CD4-positive, alpha-beta T cell treated with Interferon gamma for 1 hour (primary cell): ENCODE data around the gene ZP3.
A peak's percentile ranks its signal among the peaks of the same experiment; 100 is the strongest.
"Not testable (repeated sequence)": the region's sequence is repeated elsewhere in the genome, so short reads cannot be mapped to it uniquely, and the experiment has no call there.

ENCODE experiments used
- DNase-seq: peaks from one replicate; pipeline ENCODE4 v3.0.0-alpha.2; 2020

ZP3 gene

DNA sequence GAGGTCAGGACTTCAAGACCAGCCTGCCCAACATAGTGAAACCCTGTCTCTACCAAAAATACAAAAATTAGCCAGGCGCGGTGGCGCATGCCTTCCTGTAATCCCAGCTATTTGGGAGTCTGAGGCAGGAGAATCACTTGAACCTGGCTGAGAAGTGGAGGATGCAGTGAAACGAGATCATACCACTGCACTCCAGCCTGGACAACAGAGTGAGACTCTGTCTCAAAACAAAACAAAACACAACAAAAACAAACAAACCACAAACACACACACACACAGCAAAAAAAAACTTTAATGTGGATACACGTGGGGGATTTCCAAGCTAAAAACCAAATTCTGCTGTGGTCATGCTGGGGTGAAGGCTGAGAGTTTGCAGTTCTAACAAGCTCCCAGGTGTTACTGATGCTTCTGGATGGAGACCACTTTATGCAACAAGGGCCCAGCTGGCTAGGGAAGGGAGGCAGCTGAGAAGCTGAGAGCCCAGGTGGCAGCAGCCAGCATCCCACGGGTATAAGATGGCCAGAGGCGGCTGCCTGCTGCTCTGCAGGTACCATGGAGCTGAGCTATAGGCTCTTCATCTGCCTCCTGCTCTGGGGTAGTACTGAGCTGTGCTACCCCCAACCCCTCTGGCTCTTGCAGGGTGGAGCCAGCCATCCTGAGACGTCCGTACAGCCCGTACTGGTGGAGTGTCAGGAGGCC is at the start of gene ZP3:
Gene ZP3 (plus strand): TSS at position 538 of the 699 bp plus-strand sequence. CDS start 15 bp downstream, at position 553.
- DNase-seq, result no peak

DNA sequence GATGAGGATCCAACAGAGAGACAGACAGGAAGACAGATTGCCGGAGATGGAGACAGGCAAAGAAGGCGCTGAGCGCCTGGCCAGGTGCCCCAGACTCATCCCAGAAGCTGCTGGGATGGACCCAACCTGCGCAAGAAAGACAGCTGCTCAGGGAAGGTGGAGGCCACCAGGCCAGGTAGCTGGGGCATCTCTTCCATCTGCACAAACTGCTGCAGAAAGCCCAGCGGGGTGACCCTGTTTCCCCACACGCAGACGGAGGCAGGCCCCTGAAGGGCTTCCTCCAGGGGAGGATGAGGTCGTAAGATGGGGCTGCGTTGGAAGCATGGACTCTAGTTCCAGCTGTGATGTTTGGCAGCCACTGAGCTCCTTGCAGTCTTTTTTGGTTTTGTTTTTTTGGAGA is 49.5 kb upstream of the ZP3 start:
- no peak for DNase-seq

DNA sequence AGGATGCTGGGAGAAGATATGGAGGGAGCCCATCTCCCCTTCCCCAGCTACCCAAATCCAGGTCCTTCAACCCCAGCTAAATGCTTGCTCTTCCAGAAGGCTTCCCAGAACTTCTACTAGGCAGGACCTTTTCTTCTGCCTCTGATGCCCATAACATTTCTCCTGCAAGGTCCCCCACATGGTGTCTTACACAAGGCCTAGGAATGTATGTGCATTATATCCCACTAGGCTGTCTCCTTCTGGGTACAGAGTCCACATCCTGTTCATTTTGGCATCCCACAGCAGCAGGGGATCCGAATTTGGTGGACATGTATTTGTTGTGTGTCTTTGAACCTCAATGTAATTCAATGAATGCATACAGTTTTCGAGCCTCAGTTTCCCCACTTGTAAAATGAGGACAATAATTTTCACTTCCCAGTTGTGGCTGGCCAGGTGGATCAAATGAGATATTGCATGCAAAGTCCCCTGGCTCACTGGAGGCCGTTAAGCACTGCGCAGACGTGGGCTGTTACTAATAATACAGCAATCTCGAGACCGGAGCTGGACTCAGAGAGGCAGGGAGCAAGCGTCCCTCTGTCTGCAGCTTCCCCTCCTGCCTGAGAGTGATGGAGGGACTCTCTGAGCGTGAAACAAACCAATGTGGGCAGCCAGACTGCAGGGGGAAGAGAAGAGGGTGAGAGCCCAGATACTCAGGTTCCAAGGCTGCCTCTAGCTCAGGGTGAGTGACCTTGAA is 47.4 kb upstream of the ZP3 start:
- no peak for DNase-seq

DNA sequence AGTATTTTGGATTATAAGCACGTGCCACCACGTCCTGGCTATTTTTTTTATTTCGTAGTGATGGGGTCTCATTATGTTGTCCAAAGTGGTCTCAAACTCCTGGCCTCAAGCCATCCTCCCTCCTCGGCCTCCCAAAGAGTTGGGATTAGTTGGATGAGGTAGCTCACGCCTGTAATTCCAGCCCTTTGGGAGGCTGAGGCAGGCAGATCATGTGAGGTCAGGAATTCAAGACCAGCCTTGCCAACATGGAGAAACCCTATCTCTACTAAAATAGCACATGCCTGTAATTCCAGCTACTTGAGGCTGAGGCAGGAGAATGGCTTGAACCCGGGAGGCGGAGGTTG is 44.2 kb upstream of the ZP3 start:
- DNase-seq, result no peak

DNA sequence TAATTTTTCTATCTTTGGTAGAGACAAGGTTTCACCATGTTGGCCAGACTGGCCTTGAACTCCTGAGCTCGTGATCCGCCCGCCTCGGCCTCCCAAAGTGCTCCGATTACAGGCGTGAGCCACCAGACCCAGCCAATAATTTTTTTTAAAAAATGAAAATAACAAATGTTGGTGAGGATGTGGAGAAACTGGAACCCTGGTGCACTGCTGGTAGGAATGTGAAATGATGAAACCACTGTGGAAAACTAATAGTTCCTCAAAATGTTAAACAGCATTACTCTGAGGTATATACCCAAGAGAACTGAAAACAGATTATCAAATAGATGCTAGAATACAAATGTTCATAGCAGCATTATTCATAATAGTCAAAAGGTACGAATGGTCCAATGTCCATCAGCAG is 42.9 kb upstream of the ZP3 start:
- no peak for DNase-seq

DNA sequence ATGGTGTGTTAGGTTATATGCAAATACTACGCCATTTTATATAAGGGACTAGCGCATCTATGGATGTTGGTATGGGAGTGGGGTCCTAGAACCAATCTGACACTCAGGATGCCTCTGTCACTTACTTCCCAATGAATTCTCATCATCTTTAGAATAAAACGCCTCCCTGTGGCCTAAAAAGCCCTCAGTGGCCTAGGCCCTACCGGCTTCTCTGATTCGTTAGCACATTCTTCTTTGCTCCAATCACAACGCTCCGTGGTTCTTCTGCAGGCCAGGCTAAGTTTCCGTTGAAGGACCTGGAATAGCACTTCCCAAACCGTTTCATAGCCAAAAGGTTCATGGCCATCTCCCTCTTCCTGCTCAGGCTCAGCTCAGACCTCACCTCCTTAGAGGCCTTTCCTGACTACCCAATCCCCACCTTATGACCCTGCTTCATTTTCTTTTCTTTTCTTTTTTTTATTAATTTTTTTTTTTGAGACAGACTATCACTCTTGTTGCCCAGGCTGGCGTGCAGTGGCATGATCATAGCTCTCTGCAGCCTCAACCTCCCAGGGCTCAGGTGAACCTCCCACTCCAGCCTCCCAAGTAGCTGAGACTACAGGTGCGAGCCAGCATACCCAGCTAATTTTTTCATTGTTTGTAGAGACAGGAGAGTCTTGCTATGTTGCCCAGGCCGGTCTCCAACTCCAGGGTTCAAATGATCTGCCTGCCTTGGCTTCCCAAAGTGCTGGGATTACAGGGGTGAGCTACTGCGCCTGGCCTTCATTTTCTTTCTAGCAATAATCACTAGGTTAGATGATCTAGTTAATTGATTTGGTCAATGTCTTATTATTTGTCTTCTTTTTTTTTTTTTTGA is 41.4 kb upstream of the ZP3 start:
- no peak for DNase-seq

DNA sequence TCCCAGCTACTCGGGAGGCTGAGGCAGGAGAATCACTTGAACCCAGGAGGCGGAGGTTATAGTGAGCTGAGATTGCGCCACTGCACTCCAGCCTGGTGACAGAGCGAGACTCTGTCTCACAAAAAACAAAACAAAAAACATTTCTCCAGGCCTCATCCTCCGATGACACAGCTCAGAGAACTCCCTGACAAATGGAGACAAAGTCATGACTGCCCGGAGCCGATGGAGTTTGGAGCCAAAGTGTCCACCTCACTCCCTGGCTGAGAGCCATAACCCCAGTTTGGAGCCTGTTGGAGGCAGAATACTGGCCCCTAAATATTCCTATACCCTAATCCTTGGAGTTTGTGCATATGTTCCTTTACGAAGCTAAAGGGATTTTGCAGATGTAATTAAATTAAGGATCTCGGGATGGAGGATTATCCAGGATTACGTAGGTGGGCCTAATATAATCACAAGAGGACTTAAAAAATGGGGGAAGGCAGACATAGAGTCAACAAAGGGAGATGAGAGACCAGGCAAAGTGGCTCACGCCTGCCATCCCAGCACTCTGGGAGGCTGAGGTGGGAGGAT is 38.0 kb upstream of the ZP3 start:
- no peak for DNase-seq

DNA sequence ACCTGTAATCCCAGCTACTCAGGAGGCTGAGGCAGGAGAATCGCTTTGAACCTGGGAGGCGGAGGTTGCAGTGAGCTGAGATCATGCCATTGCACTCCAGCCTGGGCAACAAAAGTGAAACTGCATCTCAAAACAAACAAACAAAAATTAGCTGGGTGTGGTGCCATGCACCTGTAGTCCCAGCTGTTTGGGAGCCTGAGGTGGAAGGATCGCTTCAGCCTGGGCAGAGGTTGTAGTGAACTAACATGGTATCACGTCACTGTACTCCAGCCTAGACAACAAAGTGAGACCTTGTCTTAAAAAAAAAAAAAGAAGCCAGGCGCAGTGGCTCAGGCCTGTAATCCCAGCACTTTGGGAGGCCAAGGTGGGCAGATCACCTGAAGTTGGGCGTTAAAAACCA is 37.0 kb upstream of the ZP3 start:
- not testable (repeated sequence) for DNase-seq

DNA sequence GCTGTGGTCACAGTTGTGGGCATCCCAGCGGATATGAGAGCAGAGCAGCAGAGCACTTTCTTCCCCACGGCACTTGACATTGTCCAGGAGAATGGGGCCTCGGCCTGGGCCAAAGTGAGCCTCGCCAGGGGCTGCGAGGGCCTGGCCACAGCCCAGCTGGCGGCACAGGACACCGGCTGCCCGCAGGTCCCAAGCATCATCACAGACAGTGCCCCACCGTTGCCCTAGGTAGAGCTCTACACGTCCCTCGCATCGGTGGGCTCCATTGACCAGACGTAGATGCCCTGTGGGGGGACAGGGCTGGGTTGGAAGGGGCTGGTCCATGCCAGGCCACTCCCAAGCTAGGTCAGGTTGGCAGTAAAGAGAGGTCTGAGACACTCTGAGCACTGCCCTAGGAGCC is 34.7 kb upstream of the ZP3 start:
- DNase-seq, result no peak

DNA sequence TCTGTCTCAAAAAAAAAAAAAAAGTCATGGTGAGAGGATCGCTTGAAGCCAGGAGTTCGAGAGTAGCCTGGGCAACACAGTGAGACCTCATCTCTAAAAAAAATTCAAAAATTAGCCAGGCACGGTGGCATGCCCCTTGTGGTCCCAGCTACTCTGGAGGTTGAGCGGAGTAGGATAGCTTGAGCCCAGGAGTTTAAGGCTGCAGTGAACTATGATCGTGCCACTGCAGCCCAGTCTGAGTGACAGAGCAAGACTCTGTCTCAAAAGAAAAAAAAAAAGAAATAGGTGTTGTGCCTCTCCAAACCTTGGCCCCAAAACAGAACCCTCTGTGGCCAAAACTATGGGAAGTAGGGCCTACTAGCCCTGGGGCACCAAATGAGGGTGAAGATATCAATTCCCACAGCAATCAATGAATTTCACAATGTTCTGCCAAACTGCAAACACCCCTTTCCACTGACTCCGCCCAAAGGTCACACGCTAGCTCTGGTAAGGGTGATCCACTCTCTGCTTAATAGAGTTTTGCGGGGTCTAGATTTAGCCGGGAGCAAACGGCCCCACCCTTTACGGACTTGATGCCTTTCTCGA is 32.1 kb upstream of the ZP3 start:
- no peak for DNase-seq

DNA sequence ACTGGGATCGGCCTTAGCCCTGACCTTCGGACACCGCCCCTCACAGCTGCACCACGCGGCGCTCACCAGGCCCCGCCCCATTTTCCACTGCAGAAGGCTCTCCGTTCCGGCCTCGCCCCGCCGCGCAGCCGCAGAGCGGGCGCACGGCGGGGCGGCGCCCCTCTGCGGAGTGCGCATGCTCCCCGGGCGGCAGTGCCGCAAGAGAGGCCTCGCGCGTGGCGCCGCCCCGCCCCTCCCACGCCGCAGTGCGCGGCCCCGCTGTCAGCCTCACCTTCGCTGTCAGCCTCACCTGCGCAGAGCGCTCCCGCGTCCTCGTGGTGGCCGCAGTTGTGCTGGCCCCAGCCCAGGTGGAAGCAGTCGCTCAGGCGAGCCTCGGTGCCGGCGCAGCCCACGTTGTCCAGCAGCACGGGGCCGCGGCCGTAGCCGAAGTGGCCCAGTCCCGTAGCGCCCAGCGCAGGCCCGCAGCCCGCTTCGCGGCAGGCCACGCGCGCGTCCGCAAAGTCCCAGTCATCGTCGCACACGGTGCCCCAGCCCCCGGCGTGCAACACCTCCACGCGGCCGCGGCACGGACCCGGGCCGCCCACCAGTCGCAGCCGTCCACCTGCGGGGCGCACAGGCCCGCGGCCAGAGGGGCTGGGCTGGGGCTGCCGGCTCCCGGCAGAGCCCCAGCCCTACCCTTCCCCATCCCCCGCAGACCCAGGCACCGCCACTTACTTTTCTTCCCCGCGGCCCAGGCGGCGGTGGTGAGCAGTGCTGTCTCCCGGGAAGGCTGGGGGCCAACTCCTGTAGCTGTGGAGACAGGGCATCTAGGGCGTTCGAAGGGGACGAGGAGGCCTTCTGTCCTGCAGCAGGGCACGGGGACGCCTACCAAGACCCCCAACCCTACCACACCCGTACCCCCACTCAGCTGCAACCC is 31.4 kb upstream of the ZP3 start:
- DNase-seq, result peak; percentile 93

DNA sequence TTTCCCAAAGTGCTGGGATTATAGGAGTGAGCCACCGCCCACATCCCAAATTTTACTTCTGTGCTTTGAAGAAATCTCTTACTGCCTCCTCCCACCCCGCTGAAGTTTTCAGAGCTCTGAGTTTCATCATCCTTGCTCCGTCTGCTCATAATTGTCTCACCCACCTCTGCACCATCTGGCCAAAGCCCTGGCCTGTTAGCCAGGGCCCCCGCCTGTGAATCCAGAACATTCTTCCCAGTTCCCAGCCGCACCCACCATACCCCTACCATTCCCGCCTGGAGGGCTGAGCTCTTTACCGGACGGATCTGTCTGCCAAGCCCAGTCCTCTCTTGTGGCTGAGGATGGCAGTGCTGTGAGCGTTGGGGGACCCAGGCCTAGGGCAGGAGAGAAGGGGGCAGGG is 29.8 kb upstream of the ZP3 start:
- DNase-seq, result no peak

DNA sequence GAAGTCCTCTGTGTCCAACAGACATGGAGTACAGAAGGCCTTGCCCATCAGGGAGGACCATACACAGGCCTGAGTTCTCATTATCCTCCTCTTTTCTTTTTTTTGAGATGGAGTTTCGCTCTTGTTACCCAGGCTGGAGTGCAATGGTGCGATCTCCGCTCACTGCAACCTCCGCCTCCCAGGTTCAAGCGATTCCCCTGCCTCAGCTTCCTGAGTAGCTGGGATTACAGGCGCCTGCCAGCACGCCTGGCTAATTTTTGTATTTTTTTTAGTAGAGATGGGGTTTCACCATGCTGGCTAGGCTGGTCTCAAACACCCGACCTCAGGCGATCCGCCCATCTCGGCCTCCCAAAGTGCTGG is 29.2 kb upstream of the ZP3 start:
- DNase-seq, result not testable (repeated sequence)

DNA sequence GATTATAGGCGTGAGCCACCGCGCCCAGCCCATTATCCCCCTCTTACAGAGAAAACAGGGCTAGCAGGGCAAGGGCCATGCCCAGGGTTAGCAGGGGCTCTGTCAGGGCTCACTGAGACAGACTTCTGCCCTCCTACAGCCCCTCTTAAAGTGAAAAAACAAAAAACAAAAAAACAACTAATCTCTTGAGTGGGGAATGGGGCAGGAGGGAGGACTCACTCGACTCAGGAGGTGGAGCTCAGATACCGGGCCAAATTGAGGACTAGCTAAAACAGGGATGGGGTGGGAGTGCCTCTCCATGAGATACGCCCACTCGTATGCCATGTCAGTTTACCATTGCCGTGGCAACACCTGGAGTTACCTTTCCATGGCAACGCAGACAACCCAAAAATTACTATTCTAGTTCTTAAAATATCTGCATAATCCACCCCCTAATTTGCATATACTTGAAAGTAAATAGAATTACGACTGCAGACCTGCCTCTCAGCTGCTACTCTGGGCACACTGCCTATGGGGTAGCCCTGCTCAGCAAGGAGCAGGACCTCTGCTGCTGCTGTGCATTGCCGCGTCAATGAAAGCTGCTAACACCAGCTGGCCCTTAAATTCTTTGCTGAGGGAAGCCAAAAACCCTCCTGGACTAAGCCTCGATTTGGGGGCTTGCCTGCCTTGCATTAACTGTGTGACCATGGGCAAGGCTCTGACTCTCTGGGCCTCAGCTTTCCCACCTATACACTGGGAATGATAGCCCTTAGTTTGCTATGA is 28.6 kb upstream of the ZP3 start:
- no peak for DNase-seq

DNA sequence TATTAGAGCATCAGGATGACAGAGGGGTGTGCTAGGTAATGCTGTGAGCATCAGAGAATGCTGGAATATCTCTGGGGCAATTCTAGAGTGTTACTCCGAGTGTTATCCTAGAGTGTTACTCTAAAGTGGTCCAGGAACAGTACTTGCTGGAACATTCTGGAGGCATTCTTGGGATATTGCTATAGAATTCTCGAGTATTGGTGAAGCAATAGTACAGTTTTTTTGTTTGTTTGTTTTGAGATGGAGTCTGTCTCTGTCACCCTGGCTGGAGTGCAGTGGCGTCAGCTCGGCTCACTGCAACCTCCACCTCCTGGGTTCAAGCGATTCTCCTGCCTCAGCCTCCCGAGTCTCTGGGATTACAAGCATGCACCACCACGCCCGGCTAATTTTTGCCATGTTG is 27.9 kb upstream of the ZP3 start:
- no peak for DNase-seq

DNA sequence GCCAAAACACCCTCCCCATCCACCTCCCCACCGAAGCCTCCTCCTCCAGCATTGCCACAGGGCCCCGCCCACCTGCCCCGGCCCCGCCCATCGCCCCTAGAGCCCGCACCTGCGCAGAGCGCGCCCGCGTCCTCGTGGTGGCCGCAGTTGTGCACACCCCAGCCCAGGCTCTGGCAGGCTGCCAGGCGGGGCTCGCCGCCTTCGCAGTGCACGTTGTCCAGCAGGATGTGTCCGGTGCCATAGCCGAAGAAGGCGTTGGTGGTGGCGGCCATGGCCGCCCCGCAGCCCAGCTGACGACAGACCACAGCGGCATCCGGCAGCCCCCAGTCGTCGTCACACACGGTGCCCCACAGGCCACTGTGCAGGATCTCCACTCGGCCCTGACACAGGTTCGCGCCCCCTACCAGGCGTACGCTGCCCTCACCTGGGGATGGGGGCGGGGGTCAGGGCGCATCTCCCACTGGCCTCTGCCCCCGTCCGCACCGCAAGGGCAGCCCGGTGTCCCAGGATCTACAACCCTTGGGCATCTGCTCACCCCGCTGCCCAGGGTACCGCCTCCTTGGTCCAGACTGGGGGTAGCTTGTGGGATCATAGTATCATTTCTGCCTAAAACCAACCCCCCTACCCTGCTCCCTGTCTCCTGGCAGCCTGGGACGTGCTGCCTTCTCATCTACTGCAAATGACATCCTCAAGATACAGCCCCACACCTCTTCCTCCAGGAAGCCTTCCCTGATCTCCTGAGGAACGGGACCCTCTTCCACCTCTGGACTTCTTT is 27.2 kb upstream of the ZP3 start:
- DNase-seq, result peak; percentile 84

DNA sequence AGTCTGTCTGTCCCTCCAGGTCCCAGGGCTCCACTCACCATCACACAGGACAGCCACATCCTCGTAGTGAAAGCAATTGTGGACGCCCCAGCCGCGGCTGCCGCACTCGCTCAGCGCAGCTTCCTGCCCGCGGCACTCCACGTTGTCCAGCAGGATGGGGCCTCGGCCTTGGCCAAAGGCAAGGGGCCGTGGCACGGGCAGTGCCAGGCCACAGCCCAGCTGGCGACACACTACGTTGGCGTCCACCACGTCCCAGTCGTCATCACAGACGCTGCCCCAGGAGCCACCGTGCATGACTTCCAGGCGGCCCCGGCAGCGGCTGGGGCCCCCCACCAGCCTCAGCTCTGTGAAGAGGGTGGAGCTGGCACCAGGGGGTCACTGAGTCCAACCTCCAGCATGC is 24.5 kb upstream of the ZP3 start:
- no peak for DNase-seq

DNA sequence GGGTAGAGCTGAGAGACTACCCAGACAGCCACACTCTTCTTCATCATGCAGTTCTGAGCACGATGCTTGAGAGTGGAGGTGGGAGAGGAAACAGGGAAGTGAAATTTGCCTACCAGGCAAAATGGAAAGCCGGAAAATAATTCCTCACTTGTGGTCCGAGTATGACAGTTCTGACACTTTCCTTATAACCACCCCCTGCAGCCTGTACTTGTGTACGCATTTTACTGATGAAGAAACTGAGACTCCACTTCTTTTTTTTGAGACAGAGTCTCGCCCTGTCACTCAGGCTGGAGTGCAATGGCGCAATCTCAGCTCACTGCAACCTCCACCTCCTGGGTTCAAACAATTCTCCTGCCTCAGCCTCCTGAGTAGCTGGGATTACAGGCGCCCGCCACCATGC is 21.7 kb upstream of the ZP3 start:
- DNase-seq, result not testable (repeated sequence)

DNA sequence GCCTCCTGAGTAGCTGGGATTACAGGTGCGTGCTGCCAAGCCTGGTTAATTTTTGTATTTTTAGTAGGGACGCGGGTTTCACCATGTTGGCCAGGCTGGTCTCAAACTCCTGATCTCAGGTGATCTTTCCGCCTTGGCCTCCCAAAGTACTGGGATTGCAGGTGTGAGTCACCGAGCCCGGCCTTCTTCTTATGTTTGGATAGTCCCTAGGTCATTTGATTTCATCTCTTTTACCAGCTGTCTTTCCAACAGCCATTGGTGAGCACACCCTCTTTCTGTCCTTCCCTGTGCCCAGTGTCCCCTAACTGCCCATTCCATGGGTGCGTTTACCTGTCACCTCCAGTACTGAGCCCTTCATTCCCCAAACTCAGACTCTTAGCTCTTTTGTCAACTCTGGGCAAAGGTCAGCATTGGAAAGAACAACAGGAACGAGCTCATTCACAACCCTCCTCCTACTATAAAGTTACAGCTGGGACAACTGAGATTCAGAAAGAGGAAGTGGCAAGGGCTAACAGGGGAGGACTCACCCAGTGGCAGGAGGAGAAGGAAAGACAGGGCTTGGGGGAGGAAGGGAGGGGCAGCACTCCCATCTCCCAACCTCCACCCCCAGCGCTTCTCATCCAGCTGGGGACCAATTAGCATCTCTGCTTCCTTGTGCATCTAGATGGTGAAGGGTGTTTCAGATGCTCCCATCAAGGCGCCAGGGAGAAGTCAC is 20.8 kb upstream of the ZP3 start:
- DNase-seq, result no peak

DNA sequence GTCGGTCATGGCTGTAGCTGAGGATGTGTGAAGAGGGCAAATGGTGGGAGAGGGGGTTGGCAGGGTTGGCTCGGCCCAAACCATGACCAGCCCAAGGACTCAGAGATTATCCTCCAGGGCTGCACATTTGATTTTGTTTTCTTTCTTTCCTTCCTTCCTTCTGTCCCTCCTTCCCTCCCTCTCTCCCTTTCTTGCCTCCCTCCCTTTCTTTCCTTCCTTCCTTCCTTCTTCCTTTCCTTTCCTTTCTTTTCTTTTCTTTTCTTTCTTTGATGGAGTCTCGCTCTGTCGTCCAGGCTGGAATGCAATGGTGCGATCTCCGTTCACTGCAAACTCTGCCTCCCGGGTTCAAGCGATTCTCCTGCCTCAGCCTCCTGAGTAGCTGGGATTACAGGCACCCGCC is 19.0 kb upstream of the ZP3 start:
- no peak for DNase-seq
